Measurements from ENCODE around the gene CEP70.
"Not testable (repeated sequence)": the region's sequence is repeated elsewhere in the genome, so short reads cannot be mapped to it uniquely, and the experiment has no call there.

CEP70 gene

GRCh38 chr3:138573138-138573537, 20.9 kb downstream of the CEP70 start:
- no peak for TF ChIP-seq CTCF (IDR thresholded peaks at IDR 0.05; ENCODE audit: insufficient read depth, low read length, missing control alignments)
- no peak for DNase-seq (ENCODE audit: low read depth, low spot score)
- H3K4me3 ChIP-seq (ENCODE audit: low read depth, low read length) = no peak overlapping the region
- POLR2A ChIA-PET = no interaction called here
- CTCF ChIA-PET = interaction anchor here (0.9 to 2.1 kb wide), 2 partner anchors 342 to 350 kb away, joined by 3 to 7 read pairs; no protein-coding TSS in a partner anchor

- POLR2A ChIA-PET; DNase-seq (ENCODE audit: low read depth, low spot score); H3K4me3 ChIP-seq (ENCODE audit: low read depth, low read length): not testable (repeated sequence)
- CTCF ChIA-PET = interaction anchor here (1.0 to 1.7 kb wide), 2 partner anchors 346 to 354 kb away, joined by 3 to 7 read pairs; no protein-coding TSS in a partner anchor
These were observed 24.4 kb downstream of the CEP70 start for GRCh38 chr3:138569624-138570023.

GRCh38 chr3:138569090-138569489, 25.0 kb downstream of the CEP70 start:
- no peak overlapping the region for H3K4me3 ChIP-seq (ENCODE audit: low read depth, low read length)
- ChIA-PET CTCF (interaction anchor here (1.0 to 1.7 kb wide), 2 partner anchors 346 to 354 kb away, joined by 3 to 7 read pairs; no protein-coding TSS in a partner anchor), POLR2A (no interaction called here)
- no peak for DNase-seq (ENCODE audit: low read depth, low spot score)
- TF ChIP-seq CTCF (IDR thresholded peaks at IDR 0.05; ENCODE audit: insufficient read depth, low read length, missing control alignments) = no peak

GRCh38 chr3:138567403-138567802, 26.7 kb downstream of the CEP70 start:
- no peak overlapping the region for H3K4me3 ChIP-seq (ENCODE audit: low read depth, low read length)
- no peak for DNase-seq (ENCODE audit: low read depth, low spot score)
- no peak for TF ChIP-seq CTCF (IDR thresholded peaks at IDR 0.05; ENCODE audit: insufficient read depth, low read length, missing control alignments)
- ChIA-PET CTCF (interaction anchor here (1.1 to 1.2 kb wide), 2 partner anchors 348 to 356 kb away, joined by 5 to 6 read pairs; no protein-coding TSS in a partner anchor), POLR2A (no interaction called here)

- H3K4me3 ChIP-seq (ENCODE audit: low read depth, low read length); DNase-seq (ENCODE audit: low read depth, low spot score); POLR2A ChIA-PET: not testable (repeated sequence)
- CTCF ChIA-PET = interaction anchor here (0.6 to 1.0 kb wide), 2 partner anchors 215 to 349 kb away, joined by 3 to 5 read pairs; no protein-coding TSS in a partner anchor
These were observed 27.8 kb downstream of the CEP70 start for GRCh38 chr3:138566293-138566692.

GRCh38 chr3:138562902-138563301, 31.2 kb downstream of the CEP70 start:
- CTCF ChIA-PET; DNase-seq (ENCODE audit: low read depth, low spot score); POLR2A ChIA-PET; H3K4me3 ChIP-seq (ENCODE audit: low read depth, low read length): not testable (repeated sequence)

- CTCF ChIA-PET = interaction anchor here (0.9 kb wide), 1 partner anchor 364 kb away, joined by 3 read pairs; no protein-coding TSS in a partner anchor
- DNase-seq (ENCODE audit: low read depth, low spot score) = no peak
- TF ChIP-seq CTCF (IDR thresholded peaks at IDR 0.05; ENCODE audit: insufficient read depth, low read length, missing control alignments) = no peak
- no peak overlapping the region for H3K4me3 ChIP-seq (ENCODE audit: low read depth, low read length)
- POLR2A ChIA-PET = no interaction called here
These were observed 33.6 kb downstream of the CEP70 start for GRCh38 chr3:138560501-138560900.

- ChIA-PET POLR2A (no interaction called here), CTCF (interaction anchor here (0.6 to 1.5 kb wide), 3 partner anchors 35 to 357 kb away, joined by 3 to 4 read pairs (median 4); partner anchors contain the start of gene CEP70)
These were observed 34.9 kb downstream of the CEP70 start for GRCh38 chr3:138559134-138559533.

GRCh38 chr3:138554775-138555174, 39.3 kb downstream of the CEP70 start:
- DNase-seq (ENCODE audit: low read depth, low spot score); CTCF ChIA-PET; POLR2A ChIA-PET; H3K4me3 ChIP-seq (ENCODE audit: low read depth, low read length): not testable (repeated sequence)

More at GRCh38 chr3:138559134-138559533, 34.9 kb downstream of the CEP70 start:
- no peak for TF ChIP-seq CTCF (IDR thresholded peaks at IDR 0.05; ENCODE audit: insufficient read depth, low read length, missing control alignments)
- no peak for DNase-seq (ENCODE audit: low read depth, low spot score)
- H3K4me3 ChIP-seq (ENCODE audit: low read depth, low read length) = no peak overlapping the region

- CTCF ChIA-PET = interaction anchor here (1.3 kb wide), 1 partner anchor 72 kb away, joined by 3 read pairs; no protein-coding TSS in a partner anchor
- DNase-seq (ENCODE audit: low read depth, low spot score); POLR2A ChIA-PET; H3K4me3 ChIP-seq (ENCODE audit: low read depth, low read length): not testable (repeated sequence)
These were observed 43.1 kb downstream of the CEP70 start for GRCh38 chr3:138550958-138551357.
